HG03378 (cell line): ENCODE results near the gene NOL4L.

ENCODE experiments used
- ATAC-seq: cut with Tn5 transposase; IDR thresholded peaks from one replicate; pipeline ENCODE4 v1.9.1; 2021; ENCODE audit warnings: mild to moderate bottlenecking, moderate library complexity; ENCODE audit not compliant: unreplicated experiment

The NOL4L gene

GRCh38 chr20:32449890-32450401 lies 135.2 kb downstream of the NOL4L start:
- no peak for ATAC-seq

GRCh38 chr20:32449057-32449889 lies 135.9 kb downstream of the NOL4L start:
- no peak for ATAC-seq

- ATAC-seq, result no peak
Observed at GRCh38 chr20:32448306-32449056, 136.7 kb downstream of the NOL4L start.

- no peak for ATAC-seq
Observed at GRCh38 chr20:32447136-32448027, 137.8 kb downstream of the NOL4L start.

GRCh38 chr20:32446301-32447100 lies 138.6 kb downstream of the NOL4L start:
- no peak for ATAC-seq

- ATAC-seq, result no peak
Observed at GRCh38 chr20:32445539-32446273, 139.4 kb downstream of the NOL4L start.

GRCh38 chr20:32444474-32445220 lies 140.5 kb downstream of the NOL4L start:
- ATAC-seq, result no peak

- no peak for ATAC-seq
Observed at GRCh38 chr20:32443386-32443974, 141.7 kb downstream of the NOL4L start.

- ATAC-seq, result no peak
Observed at GRCh38 chr20:32442630-32443373, 142.3 kb downstream of the NOL4L start.

- no peak for ATAC-seq
Observed at GRCh38 chr20:32441638-32442037, 143.5 kb downstream of the NOL4L start.

GRCh38 chr20:32440758-32441078 lies 144.4 kb downstream of the NOL4L start:
- ATAC-seq, result no peak

- no peak for ATAC-seq
Observed at GRCh38 chr20:32440069-32440757, 144.9 kb downstream of the NOL4L start.

GRCh38 chr20:32439132-32439829 lies 145.9 kb downstream of the NOL4L start:
- ATAC-seq, result no peak

GRCh38 chr20:32438331-32438858 lies 146.7 kb downstream of the NOL4L start:
- ATAC-seq, result no peak

GRCh38 chr20:32437391-32438074 lies 147.6 kb downstream of the NOL4L start:
- no peak for ATAC-seq

- ATAC-seq, result no peak
Observed at GRCh38 chr20:32436968-32437367, 148.2 kb downstream of the NOL4L start.
